HG03060 (cell line): ENCODE data around the gene MT2A.

Source experiments
- ATAC-seq: cut with Tn5 transposase; IDR thresholded peaks from one replicate; pipeline ENCODE4 v1.9.1; 2021; ENCODE audit warnings: low read depth, moderate number of reproducible peaks; ENCODE audit not compliant: unreplicated experiment

MT2A gene

DNA sequence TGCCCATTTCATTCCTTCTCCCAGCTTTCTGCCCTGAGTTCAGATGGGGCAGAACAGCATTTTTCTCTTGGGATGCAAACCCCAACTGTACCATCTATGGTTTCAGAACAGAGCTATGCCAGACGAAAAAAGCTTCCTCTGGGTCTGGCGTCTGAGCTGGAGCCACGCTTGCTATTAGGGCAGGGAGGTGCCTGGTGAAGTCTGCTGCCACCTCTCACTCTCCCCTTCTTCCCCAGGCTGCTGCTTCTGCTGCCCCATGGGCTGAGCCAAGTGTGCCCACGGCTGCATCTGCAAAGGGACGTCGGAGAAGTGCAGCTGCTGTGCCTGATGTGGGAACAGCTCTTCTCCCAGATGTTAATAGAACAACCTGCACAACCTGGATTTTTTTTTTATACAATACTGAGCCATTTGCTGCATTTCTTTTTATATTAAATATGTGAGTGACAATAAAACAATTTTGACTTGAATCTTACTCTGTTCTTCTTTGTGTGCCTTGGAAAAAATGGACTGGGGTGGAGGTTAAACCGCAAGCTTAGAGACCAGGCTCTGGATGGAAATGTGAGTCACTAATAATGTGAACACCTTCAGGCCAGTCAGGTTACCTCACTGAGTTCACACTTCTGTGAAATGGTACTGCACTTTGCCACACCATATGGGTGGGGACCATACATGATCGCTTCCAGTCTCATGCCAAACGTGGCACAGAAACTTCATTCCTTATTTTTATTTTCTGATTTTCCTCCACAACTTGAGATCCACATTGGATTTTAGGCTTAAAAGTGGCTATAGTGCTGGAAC, 28.4 kb downstream of the MT2A start:
- no peak for ATAC-seq

- ATAC-seq, result no peak
These were observed 29.7 kb downstream of the MT2A start, which contains the start of gene MT1A for GRCh38 chr16:56637814-56638750. TSS of gene MT1A (plus strand) at chr16:56638666. CDS start at chr16:56638739, 73 bp downstream.

GRCh38 chr16:56639045-56639444, 30.7 kb downstream of the MT2A start:
- no peak for ATAC-seq

DNA sequence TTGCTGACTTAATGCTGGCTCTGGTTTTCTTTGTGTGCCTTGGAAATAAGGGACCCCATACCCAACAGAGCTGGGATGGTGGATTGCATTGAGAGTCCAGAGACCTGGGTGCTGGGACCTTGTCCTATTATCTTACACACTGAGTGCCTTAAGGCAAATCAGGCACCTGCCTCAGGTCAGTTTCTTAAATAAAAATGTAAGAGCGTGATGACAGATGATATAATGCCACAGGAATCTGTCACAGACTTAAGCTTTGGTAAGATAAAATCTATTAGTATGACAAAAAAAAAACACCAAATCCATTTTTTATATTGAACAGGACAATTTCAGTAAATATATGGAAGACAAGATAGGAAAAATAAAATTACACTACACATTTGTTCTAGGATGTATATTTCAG, 31.7 kb downstream of the MT2A start:
- no peak for ATAC-seq

- ATAC-seq, result no peak
These were observed 32.8 kb downstream of the MT2A start for GRCh38 chr16:56641166-56641565.

DNA sequence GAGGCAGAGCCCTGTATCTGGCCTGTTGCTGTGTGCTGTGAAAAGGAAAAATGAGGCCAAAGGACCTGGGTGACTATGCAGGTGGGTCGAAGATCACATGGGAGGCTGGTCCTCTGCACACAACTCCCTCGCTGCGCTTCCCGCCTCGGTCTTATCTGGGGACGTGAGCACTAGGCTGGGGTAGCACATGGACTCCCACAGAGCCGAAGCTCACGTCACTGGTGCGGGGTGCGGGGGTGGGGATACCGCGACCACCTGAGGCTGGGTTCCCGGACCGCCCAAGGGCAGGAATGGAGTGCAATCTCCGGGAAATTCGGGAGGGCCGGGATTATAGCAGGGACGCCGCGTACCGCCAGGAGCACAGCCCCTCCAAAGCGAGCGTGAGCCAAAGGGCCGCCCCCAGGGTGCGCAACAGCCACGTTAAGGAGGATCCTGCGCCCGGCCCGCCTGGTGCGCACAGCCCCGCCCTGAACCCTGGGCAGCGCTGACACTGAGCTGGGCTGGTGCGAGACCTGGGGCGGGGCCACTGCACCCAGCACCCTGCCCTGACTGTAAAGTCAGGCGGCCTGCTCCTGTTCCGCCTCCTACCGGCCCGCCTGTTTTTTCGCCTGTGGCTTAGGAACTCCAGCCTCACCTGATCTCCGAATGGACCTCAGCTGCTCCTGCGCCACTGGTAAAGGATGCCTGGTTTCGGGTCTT, 34.8 kb downstream of the MT2A start:
- ATAC-seq, result no peak

DNA sequence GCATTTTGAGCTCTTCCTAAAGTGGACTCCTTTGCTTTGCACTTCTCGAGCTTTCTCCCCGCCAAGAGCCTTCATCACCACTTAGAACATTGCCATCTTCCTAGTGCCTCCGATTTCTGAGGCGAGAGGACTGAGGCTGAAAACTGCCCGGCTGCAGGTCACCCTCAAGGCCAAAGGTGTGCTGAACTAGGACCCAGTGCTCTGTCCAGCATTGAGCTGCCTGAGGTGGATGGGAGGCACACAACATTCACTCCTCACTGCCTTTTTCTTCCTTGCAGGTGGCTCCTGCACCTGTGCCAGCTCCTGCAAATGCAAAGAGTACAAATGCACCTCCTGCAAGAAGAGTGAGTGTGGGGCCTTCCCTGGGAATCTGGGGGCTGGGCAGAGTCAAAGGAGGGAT, 35.4 kb downstream of the MT2A start:
- ATAC-seq, result no peak

- no peak for ATAC-seq
These were observed 36.9 kb downstream of the MT2A start for GRCh38 chr16:56645311-56645710.

DNA sequence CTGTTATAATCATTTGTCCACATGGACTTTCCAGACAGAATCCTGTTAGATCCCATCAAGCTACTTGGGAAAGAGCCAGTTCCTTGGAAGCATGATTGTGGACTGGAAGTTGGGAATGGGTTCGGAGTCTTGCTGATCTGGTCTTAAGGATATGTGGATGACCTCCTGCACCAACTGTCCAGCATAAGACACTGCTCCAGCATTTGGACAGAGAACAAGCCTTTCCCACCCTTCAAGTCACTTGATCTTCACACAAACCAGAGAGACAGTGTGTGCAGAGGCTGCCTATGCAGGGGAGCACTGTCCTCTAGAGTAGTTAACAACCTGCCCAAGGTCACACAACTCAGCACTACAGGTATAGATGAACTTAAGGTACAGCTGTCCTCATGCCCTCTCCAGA, 37.5 kb downstream of the MT2A start:
- no peak for ATAC-seq

GRCh38 chr16:56647641-56648431, 39.5 kb downstream of the MT2A start:
- no peak for ATAC-seq

- no peak for ATAC-seq
These were observed 40.9 kb downstream of the MT2A start for GRCh38 chr16:56649271-56649670.

GRCh38 chr16:56649820-56650219, 41.4 kb downstream of the MT2A start:
- no peak for ATAC-seq

DNA sequence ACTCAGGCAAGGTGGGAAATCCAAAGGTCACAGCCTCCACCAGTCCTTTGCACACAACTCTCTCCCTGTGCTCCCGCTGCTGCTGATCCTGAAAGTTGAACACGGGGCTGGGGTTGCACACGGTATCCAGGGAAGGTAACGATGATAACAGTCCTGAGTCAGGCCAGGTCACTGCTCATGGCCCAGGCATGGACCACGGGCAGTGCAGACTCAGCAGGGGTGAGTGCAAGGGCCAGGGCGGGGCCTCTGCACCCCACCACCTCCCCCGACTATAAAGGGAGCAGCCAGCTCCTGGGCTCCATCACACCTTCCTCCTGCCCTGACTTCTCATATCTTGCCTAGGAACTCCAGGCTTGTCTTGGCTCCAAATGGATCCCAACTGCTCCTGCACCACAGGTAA, 43.2 kb downstream of the MT2A start, which contains the start of gene MT1B:
MT1B (plus strand) TSS at position 301 of the 400 bp plus-strand sequence; CDS start at position 369, 68 bp downstream.
- ATAC-seq, result no peak

GRCh38 chr16:56652600-56652999, 44.2 kb downstream of the MT2A start:
- no peak for ATAC-seq

GRCh38 chr16:56653218-56653617, 44.8 kb downstream of the MT2A start:
- ATAC-seq, result no peak

GRCh38 chr16:56657555-56658326, 49.4 kb downstream of the MT2A start, which contains the start of gene MT1F:
TSS of gene MT1F (plus strand) at chr16:56657959. CDS start at chr16:56658059, 100 bp downstream.
- ATAC-seq, result no peak

- no peak for ATAC-seq
These were observed 50.0 kb downstream of the MT2A start for GRCh38 chr16:56658327-56658875.
